Kidney epithelial cell (primary cell): ENCODE measurements around the gene TIMD4. TPM values are rescaled to one million over a fixed set of nuclear protein-coding genes. Genes with fewer than 3 reads are reported as not detected.

ENCODE experiments used
- DNase-seq: peaks from one replicate; pipeline ENCODE4 v3.0.0-alpha.2; 2010; ENCODE audit warnings: low read depth
- H3K27me3 ChIP-seq: 2 replicates; pipeline ENCODE4 v1.6.0; 2011; ENCODE audit warnings: low read length; ENCODE audit not compliant: control insufficient read depth, insufficient read depth
- H3K36me3 ChIP-seq: 2 replicates; pipeline ENCODE4 v1.5.1; 2011; ENCODE audit warnings: low read length; ENCODE audit not compliant: control insufficient read depth, insufficient read depth
- H3K4me3 ChIP-seq: 2 replicates; pipeline ENCODE4 v1.5.1; 2011; ENCODE audit warnings: low read depth, mild to moderate bottlenecking, control low read depth, low read length
- total RNA-seq: library from RNA; depleted of rRNA; stranded (reverse); fragments of >200 nt; gene quantifications from 2 replicates; pipeline ENCODE4 v1.2.3, GENCODE V29; 2015
- TF ChIP-seq, protein P1 (sequence below): IDR thresholded peaks from 2 replicates; pipeline ENCODE4 v1.5.1; 2011; ENCODE audit warnings: mild to moderate bottlenecking, moderate library complexity, low read length, control low read depth, inconsistent platforms; ENCODE audit not compliant: insufficient read depth, poor library complexity, severe bottlenecking

The TIMD4 gene
- total RNA-seq, 1 donor from 2014 or later = not detected

DNA sequence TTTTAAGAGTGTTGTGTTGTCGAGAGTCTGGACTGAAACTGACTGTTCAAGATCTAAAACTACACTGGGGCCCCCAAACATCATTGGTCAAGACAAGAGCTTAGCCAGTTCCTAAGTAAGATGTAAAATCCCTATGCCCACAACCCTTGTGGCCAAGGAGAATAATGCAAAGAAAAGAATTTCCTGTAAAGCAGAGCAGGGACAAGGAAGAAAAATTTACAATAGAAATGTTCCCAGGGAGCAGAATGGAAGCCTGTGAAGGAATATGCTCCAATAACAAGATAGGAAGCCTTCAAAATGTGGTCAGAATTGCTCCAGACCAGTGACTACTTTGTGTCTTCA lies 92.6 kb downstream of the TIMD4 start:
- no peak for DNase-seq
- TF ChIP-seq, protein P1, sequence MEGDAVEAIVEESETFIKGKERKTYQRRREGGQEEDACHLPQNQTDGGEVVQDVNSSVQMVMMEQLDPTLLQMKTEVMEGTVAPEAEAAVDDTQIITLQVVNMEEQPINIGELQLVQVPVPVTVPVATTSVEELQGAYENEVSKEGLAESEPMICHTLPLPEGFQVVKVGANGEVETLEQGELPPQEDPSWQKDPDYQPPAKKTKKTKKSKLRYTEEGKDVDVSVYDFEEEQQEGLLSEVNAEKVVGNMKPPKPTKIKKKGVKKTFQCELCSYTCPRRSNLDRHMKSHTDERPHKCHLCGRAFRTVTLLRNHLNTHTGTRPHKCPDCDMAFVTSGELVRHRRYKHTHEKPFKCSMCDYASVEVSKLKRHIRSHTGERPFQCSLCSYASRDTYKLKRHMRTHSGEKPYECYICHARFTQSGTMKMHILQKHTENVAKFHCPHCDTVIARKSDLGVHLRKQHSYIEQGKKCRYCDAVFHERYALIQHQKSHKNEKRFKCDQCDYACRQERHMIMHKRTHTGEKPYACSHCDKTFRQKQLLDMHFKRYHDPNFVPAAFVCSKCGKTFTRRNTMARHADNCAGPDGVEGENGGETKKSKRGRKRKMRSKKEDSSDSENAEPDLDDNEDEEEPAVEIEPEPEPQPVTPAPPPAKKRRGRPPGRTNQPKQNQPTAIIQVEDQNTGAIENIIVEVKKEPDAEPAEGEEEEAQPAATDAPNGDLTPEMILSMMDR = no peak
- Histone ChIP-seq H3K27me3 (no peaks in the 10 kb centered on the region), H3K4me3 (no peak overlapping the region), H3K36me3 (no peaks in the 10 kb centered on the region)

Other genes with a start within 250 kb of the TIMD4 start
- 0.07 TPM in 1 of 2 replicates, not detected in the other for gene PPP1R2B, start 112.9 kb downstream of the TIMD4 start, total RNA-seq
- 0.29 and 1.4 TPM in 2 replicates for gene HAVCR1, start 95.9 kb upstream of the TIMD4 start, total RNA-seq
- gene HAVCR2, start 145.8 kb upstream of the TIMD4 start, total RNA-seq = 1.5 and 1.6 TPM in 2 replicates
- 12.2 and 17.7 TPM in 2 replicates for gene MED7, start 179.6 kb upstream of the TIMD4 start, total RNA-seq
- not detected in 2 replicates for gene GARIN3, start 203.0 kb upstream of the TIMD4 start, total RNA-seq
- not detected in 2 replicates for gene ITK, start 217.6 kb upstream of the TIMD4 start, total RNA-seq